Measurements from ENCODE around the gene DDT. TPM values are rescaled to one million over a fixed set of nuclear protein-coding genes. Genes with fewer than 3 reads are reported as not detected.
"Not testable (repeated sequence)": the region's sequence is repeated elsewhere in the genome, so short reads cannot be mapped to it uniquely, and the experiment has no call there.

Gene DDT
- total RNA-seq: 100 to 1,000 TPM; 113 to 190 (median 127) TPM

DNA sequence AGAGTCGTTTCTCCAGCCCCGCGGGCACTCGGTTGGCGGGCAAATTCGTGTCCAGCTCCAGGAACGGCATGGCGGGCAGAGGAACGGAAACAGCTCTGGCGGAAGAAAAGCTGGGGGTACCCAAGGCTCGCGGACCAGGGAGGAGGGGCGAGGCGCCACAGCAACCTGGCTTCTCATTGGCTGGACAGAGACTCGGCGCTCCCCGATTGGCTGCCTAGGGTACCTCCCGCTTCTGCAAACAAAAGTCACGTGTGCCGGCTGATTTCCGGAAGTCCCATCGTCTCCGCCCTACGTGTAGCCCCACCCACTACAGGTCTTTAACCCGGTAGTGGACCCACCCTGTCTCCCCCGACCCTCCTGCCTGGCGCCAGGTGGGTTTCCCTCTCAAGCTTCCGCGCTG, at the start of gene DDT:
TSS of gene DDT (minus strand) at position 97 of the 400 bp plus-strand sequence. CDS start at position 70, 27 bp downstream.
- peak; percentile 97 to 98 for ATAC-seq (ENCODE audit: low FRiP score in 2 of 2)
- H3K9me3 ChIP-seq, DNase-seq, H3K4me3 ChIP-seq, H3K27me3 ChIP-seq, H3K27ac ChIP-seq: not testable (repeated sequence)
- no CpG with 5 or more reads among the region's 29 CpGs for WGBS, 2 donors
- H3K36me3 ChIP-seq: peaks cover 3 to 25% (median 15%) of the 10 kb centered on the region in 4 donors
- H3K4me1 ChIP-seq: peaks cover 0 to 14% (median 3%) of the 10 kb centered on the region in 4 donors

DNA sequence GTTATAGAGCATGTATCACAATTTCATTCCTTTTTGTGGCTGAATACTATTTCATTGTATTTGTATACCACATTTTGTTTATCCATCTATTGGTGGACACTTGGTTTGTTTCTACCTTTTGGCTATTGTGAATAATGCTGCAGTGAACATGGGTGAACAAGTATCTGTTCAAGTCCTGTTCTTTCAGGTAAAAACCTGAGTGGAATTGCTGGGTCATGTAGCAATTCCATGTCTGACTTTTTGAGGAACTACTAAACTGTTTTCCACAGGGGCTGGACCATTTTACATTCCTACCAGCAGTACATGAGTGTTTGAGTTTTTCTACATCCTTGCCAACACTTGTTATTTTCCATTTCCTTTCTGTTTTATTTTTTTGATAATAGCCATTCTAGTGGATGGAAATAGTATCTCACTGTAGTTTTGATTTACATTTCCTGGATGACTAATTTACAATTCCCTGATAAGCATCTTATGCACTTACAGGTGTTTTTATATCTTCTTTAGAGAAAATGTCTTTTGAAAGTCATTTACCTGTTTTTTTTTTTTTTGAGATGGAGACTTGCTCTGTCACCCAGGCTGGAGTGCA, 49.1 kb upstream of the DDT start:
- no peaks in the 10 kb centered on the region for H3K4me1 ChIP-seq
- H3K4me3 ChIP-seq: no peak overlapping the region
- H3K9me3 ChIP-seq: no peaks in the 10 kb centered on the region
- H3K27ac ChIP-seq: no peak overlapping the region
- H3K27me3 ChIP-seq: no peaks in the 10 kb centered on the region
- TF ChIP-seq POLR2AphosphoS5 (IDR thresholded peaks at IDR 0.05) (no peak), EP300 (IDR thresholded peaks at IDR 0.05) (no peak), POLR2A (IDR thresholded peaks at IDR 0.05) (no peak)
- TF ChIP-seq, protein P1, sequence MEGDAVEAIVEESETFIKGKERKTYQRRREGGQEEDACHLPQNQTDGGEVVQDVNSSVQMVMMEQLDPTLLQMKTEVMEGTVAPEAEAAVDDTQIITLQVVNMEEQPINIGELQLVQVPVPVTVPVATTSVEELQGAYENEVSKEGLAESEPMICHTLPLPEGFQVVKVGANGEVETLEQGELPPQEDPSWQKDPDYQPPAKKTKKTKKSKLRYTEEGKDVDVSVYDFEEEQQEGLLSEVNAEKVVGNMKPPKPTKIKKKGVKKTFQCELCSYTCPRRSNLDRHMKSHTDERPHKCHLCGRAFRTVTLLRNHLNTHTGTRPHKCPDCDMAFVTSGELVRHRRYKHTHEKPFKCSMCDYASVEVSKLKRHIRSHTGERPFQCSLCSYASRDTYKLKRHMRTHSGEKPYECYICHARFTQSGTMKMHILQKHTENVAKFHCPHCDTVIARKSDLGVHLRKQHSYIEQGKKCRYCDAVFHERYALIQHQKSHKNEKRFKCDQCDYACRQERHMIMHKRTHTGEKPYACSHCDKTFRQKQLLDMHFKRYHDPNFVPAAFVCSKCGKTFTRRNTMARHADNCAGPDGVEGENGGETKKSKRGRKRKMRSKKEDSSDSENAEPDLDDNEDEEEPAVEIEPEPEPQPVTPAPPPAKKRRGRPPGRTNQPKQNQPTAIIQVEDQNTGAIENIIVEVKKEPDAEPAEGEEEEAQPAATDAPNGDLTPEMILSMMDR (IDR thresholded peaks at IDR 0.05): no peak
- peaks cover 0 to 5% (median 0%) of the 10 kb centered on the region in 4 donors for H3K36me3 ChIP-seq
- no peak for DNase-seq
- ATAC-seq (ENCODE audit: low FRiP score in 2 of 2): no peak

- no peaks in the 10 kb centered on the region for H3K4me1 ChIP-seq
- H3K36me3 ChIP-seq: peaks cover 0 to 12% (median 0%) of the 10 kb centered on the region in 4 donors
- no peaks in the 10 kb centered on the region for H3K27me3 ChIP-seq
- no peak for DNase-seq
- no peak overlapping the region for H3K27ac ChIP-seq
- H3K9me3 ChIP-seq: no peaks in the 10 kb centered on the region
- ATAC-seq (ENCODE audit: low FRiP score in 2 of 2): no peak
- WGBS, 2 donors: 99% methylated on average over 3 of the region's 3 CpGs
- H3K4me3 ChIP-seq: no peak overlapping the region
- TF ChIP-seq POLR2A (IDR thresholded peaks at IDR 0.05) (no peak), EP300 (IDR thresholded peaks at IDR 0.05) (no peak)
- TF ChIP-seq, protein P1 (IDR thresholded peaks at IDR 0.05): no peak
Measured at GRCh38 chr22:24021304-24021703, 47.1 kb upstream of the DDT start.

- H3K27ac ChIP-seq: no peak overlapping the region
- no peak overlapping the region for H3K4me3 ChIP-seq
- 94 to 100% methylated on average over 1 of the region's 1 CpG for WGBS, 2 donors
- H3K9me3 ChIP-seq: no peaks in the 10 kb centered on the region
- peaks cover 0 to 7% (median 0%) of the 10 kb centered on the region in 4 donors for H3K36me3 ChIP-seq
- ATAC-seq (ENCODE audit: low FRiP score in 2 of 2) (no peak), DNase-seq (no peak)
- H3K27me3 ChIP-seq: no peaks in the 10 kb centered on the region
- peaks cover 13 to 23% (median 15%) of the 10 kb centered on the region in 4 donors for H3K4me1 ChIP-seq
- TF ChIP-seq EP300 (IDR thresholded peaks at IDR 0.05) (no peak), POLR2AphosphoS5 (IDR thresholded peaks at IDR 0.05) (no peak), POLR2A (IDR thresholded peaks at IDR 0.05) (no peak)
- TF ChIP-seq, protein P1 (IDR thresholded peaks at IDR 0.05): no peak
Measured at GRCh38 chr22:24016156-24016555, 41.9 kb upstream of the DDT start.

DNA sequence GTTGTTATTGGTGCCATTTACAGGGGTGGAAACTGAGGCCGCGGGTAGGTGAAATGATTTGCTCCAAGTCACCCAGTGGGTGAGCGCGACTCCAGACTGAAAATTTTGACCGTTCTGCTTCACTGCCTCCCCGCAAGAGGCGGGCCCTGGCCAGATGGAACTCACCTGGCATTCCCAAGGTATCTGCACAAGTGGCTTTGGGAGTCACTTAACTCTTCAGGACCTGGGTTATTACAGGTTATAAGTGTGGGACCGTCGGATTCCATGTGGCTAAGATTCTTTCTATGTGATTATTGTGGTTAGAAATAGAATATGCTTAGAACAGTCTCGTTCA, 37.5 kb upstream of the DDT start:
- Histone ChIP-seq H3K27ac (peak overlapping the region; percentile 78 to 89 (median 82)), H3K27me3 (no peaks in the 10 kb centered on the region), H3K4me1 (peaks cover 13 to 23% (median 15%) of the 10 kb centered on the region in 4 donors), H3K9me3 (no peaks in the 10 kb centered on the region), H3K36me3 (no peaks in the 10 kb centered on the region), H3K4me3 (peak overlapping the region; percentile 73 to 92 (median 86))
- TF ChIP-seq POLR2AphosphoS5 (IDR thresholded peaks at IDR 0.05) (no peak), EP300 (IDR thresholded peaks at IDR 0.05) (no peak)
- peak; percentile 1 to 3 for ATAC-seq (ENCODE audit: low FRiP score in 2 of 2)
- 1% methylated on average over 9 to 10 of the region's 10 CpGs for WGBS, 2 donors
- DNase-seq: no peak

DNA sequence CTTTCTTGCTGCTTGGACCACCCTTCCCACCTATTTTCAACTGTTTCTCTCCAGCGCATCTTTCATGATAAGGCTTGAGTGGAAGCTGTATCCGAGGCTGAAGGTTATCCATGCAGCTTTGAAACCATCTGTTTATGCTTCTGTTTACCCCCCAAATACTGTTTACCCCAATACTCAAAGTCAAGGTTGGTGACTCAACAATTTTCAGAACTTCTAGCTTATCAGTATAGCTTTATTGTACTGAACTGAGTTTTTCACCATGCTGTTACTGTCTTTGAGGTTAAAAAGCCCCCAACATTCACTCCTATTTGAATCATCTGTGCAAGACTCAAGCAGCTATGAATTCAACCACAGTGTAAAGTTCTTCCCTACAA, 35.8 kb upstream of the DDT start:
- TF ChIP-seq, protein P1 (IDR thresholded peaks at IDR 0.05): no peak
- TF ChIP-seq POLR2AphosphoS5 (IDR thresholded peaks at IDR 0.05): no peak
- TF ChIP-seq EP300 (IDR thresholded peaks at IDR 0.05): no peak
- no peak for TF ChIP-seq POLR2A (IDR thresholded peaks at IDR 0.05)
- 91 to 92% methylated on average over 2 of the region's 2 CpGs for WGBS, 2 donors
- H3K9me3 ChIP-seq: no peaks in the 10 kb centered on the region
- no peak overlapping the region for H3K27ac ChIP-seq
- no peak for ATAC-seq (ENCODE audit: low FRiP score in 2 of 2)
- no peaks in the 10 kb centered on the region for H3K27me3 ChIP-seq
- no peak for DNase-seq
- H3K4me1 ChIP-seq: peaks cover 13 to 23% (median 15%) of the 10 kb centered on the region in 4 donors
- no peaks in the 10 kb centered on the region for H3K36me3 ChIP-seq
- H3K4me3 ChIP-seq: no peak overlapping the region
